Stimulated activated naive B cell treated with anti-CD40 and anti-IgM and Interleukin-4, amounts not matched to agents 10 μg/mL and 1 μg/mL and 100 μg/mL, for 72 hours (primary cell): ENCODE measurements around the gene CCR9.

Source experiments
- ATAC-seq, 2 donors: fragments of 150-1000 bp; cut with Tn5 transposase; replicated peaks; 2 replicates each; pipeline ENCODE4 v1.10.0; 2021; ENCODE audit warnings: moderate library complexity in 1 of 2
- DNase-seq: peaks from one replicate; pipeline ENCODE4 v3.0.0; 2021
- H3K27ac Mint-ChIP-seq: one replicate; pipeline ENCODE4 v1.8.0; 2022; ENCODE audit warnings: mild to moderate bottlenecking, mixed read lengths
- H3K27me3 Mint-ChIP-seq, 2 donors: one replicate each; pipeline ENCODE4 v1.8.0; 2022; ENCODE audit warnings: mixed read lengths in 2 of 2
- H3K36me3 Mint-ChIP-seq, 2 donors: one replicate each; pipeline ENCODE4 v1.8.0; 2022; ENCODE audit warnings: mixed read lengths in 2 of 2, mild to moderate bottlenecking in 1 of 2
- H3K4me1 Mint-ChIP-seq, 2 donors: one replicate each; pipeline ENCODE4 v1.8.0; 2022; ENCODE audit warnings: mixed read lengths in 2 of 2, mild to moderate bottlenecking in 1 of 2
- H3K4me3 Mint-ChIP-seq, 2 donors: one replicate each; pipeline ENCODE4 v1.8.0; 2022; ENCODE audit warnings: mild to moderate bottlenecking in 2 of 2, mixed read lengths in 2 of 2, moderate library complexity in 1 of 2
- H3K9me3 Mint-ChIP-seq, 2 donors: one replicate each; pipeline ENCODE4 v1.8.0; 2022; ENCODE audit warnings: mixed read lengths in 2 of 2, mild to moderate bottlenecking in 1 of 2

CCR9 gene

DNA sequence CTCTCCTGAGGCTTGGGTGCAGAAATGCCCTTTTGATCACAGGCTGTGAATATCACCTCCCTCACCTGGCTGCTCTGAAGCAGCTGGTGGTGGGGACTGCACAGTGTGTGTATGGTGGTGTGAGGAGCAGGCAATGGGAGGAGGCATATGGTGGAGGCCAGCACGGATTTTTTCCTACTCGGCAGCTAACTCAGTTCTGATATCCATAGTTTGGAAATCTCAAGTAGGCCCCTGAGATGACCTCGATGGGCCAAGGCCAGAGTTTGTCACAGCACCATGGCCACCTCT is 35.6 kb downstream of the CCR9 start:
- H3K4me1 Mint-ChIP-seq = peaks cover 2 to 5% of the 10 kb centered on the region in 2 donors
- H3K4me3 Mint-ChIP-seq = no peak overlapping the region
- peaks cover 44 to 62% of the 10 kb centered on the region in 2 donors for H3K36me3 Mint-ChIP-seq
- H3K27ac Mint-ChIP-seq = no peak overlapping the region
- no peak for DNase-seq
- H3K9me3 Mint-ChIP-seq = no peaks in the 10 kb centered on the region
- H3K27me3 Mint-ChIP-seq = no peaks in the 10 kb centered on the region
- ATAC-seq = no peak

DNA sequence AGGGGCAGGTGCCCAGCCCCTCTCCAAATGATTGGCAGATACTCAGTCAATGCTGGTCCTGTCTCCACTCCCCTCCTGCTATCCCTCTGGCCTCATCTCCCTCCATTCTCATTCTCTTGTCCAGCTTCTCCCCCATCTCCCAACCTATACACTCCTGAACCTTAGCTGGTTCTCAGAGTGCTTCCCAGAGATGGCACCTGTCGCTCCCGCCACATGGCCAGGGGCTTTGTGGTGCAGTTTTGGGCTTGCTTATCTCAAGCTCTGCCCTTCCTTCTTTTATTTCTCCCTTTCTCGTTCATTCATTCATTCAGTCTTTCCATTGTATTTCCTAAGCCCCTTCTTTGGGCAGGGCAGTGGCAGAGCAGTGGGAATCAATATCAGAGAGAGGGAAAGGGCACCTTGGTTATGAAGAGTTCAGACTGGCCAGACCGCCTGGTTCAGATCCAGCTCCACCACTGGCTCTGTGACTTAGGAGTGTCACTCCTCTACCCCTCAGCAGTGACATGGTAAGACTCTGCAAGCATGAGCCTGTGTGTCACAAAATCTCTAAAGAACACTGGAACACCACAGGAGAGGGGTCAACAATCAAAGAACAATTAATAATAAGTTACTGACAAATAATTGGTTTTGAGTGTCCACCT is 36.7 kb downstream of the CCR9 start:
- Mint-ChIP-seq H3K27me3 (no peaks in the 10 kb centered on the region), H3K9me3 (no peaks in the 10 kb centered on the region), H3K4me1 (peaks cover 2 to 5% of the 10 kb centered on the region in 2 donors), H3K27ac (peak overlapping the region; percentile 70), H3K36me3 (peaks cover 40 to 60% of the 10 kb centered on the region in 2 donors), H3K4me3 (no peak overlapping the region)
- DNase-seq = no peak
- ATAC-seq = no peak

DNA sequence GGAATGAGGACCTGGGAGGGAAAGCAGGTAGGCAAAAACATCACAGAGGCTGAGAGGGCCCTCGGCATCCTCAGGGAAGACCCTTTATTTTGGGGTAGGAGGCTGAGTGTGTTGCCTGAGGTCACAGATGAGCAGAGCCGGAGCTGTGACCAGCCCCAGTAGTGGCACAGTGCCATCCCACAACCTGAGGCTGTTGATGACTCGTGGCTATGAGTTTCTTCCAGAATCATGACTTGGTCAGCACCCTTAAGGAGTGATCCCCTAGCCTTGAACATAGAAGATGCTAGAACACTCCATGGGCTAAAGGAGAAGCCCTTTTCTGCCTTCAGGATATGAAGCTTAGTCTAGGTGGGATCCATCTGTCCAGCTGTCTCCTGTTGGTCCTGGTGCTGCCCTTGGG is 37.4 kb downstream of the CCR9 start:
- Mint-ChIP-seq H3K9me3 (no peaks in the 10 kb centered on the region), H3K4me1 (peaks cover under 1 to 2% of the 10 kb centered on the region in 2 donors), H3K4me3 (no peak overlapping the region), H3K27me3 (no peaks in the 10 kb centered on the region), H3K36me3 (peaks cover 40 to 61% of the 10 kb centered on the region in 2 donors), H3K27ac (no peak overlapping the region)
- ATAC-seq (no peak), DNase-seq (no peak)

DNA sequence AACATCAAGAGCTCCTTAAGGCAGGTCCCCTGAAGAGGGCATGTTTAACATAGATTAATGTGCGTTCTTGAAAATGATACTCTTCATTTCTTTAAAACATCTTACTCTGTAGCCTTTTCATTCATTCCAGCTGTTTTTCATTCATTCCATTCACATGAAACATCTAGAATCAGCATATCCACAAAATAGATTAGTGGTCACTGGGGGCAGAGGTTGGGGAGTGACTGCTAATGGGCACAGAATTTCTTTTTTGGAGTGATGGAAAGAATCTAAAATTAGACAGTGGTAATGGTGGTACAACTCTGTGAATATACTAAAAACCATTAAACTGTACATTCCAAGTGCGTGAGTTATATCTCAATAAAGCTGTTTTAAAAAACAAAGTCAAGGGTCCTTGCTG is 41.5 kb downstream of the CCR9 start:
- Mint-ChIP-seq H3K4me1 (peaks cover 0 to 2% of the 10 kb centered on the region in 2 donors), H3K27ac (no peak overlapping the region), H3K27me3 (no peaks in the 10 kb centered on the region), H3K4me3 (no peak overlapping the region), H3K36me3 (peaks cover 49 to 64% of the 10 kb centered on the region in 2 donors), H3K9me3 (no peaks in the 10 kb centered on the region)
- DNase-seq (no peak), ATAC-seq (no peak)

DNA sequence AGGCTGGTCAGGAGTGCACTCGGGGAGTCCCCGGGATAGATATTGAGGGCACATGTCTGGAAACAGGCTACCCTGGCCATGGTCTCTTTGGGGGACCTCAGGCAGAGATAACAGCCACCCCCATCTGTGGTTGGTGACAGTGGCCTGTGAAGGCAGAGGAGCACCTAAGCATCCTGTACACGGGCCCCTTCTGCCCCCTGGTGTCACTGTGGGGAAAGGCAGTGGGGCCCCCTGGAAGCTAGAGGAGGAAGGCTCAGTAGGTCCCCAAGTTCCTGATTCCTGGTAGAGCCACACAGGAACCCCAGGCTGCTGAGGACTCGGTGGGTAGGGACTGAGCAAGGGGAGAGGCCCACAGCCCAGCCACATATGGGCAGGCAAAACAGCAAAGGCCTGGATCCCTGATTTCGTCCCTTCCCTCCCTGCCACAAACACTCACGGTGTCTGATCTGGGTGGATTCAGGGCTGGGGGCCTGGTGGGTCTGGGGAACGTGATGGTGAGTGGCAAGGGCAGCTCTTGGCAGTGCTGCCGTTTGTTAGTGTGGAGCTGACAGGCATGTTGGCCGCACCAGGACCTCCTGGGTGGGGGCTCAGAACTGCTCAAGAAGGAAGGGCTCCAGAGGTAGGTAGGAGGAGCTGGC is 42.8 kb downstream of the CCR9 start:
- Mint-ChIP-seq H3K4me1 (peaks cover 0 to 5% of the 10 kb centered on the region in 2 donors), H3K27me3 (no peaks in the 10 kb centered on the region), H3K27ac (no peak overlapping the region), H3K9me3 (no peaks in the 10 kb centered on the region), H3K36me3 (peaks cover 42 to 67% of the 10 kb centered on the region in 2 donors), H3K4me3 (no peak overlapping the region)
- DNase-seq (peak; percentile 64), ATAC-seq (peak; percentile 96 to 97)

DNA sequence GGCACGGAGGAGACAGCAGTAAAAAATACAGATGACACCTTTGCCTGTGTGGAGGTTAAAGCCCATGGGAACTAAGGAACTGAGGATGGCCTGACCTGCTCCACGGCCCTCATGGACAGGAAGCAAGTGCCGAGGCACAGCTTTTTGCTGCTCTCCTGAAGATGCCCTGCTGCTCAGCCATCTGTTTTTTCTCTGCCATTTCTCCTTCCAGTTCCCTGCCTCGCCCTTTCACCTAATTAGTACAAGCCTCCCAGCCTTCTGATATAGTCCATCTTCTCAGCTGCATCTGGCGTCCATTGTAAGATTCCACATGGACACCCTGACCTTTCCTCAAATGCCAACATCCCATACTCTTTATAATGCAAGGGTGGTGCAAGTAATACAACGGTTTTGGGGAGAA is 45.2 kb downstream of the CCR9 start:
- H3K9me3 Mint-ChIP-seq = no peaks in the 10 kb centered on the region
- ATAC-seq (no peak), DNase-seq (no peak)
- peaks cover 0 to 5% of the 10 kb centered on the region in 2 donors for H3K4me1 Mint-ChIP-seq
- no peak overlapping the region for H3K27ac Mint-ChIP-seq
- peaks cover 39 to 66% of the 10 kb centered on the region in 2 donors for H3K36me3 Mint-ChIP-seq
- no peaks in the 10 kb centered on the region for H3K27me3 Mint-ChIP-seq
- H3K4me3 Mint-ChIP-seq = no peak overlapping the region

DNA sequence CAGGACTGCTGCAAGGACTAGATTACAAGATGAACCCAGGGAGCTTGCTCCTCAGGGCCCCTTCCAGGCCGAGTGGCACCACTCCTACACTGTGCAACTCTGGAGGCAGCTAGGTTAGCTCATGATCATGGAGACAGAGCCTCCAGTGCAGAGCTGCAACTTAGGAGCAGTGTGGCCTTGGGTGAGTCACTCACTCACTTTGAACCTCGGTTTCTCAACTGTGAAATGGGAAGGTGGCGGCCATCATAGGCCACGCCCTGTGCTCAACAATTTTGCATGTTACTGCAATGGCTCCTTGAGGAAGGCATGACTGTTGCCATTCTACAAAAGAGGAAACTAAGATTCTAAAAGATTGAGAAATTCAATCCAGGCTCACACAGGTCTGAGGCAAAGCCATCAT is 45.8 kb downstream of the CCR9 start:
- Mint-ChIP-seq H3K4me1 (peaks cover 0 to 5% of the 10 kb centered on the region in 2 donors), H3K27ac (no peak overlapping the region), H3K4me3 (no peak overlapping the region), H3K9me3 (no peaks in the 10 kb centered on the region), H3K27me3 (no peaks in the 10 kb centered on the region), H3K36me3 (peaks cover 41 to 65% of the 10 kb centered on the region in 2 donors)
- DNase-seq (no peak), ATAC-seq (no peak)

DNA sequence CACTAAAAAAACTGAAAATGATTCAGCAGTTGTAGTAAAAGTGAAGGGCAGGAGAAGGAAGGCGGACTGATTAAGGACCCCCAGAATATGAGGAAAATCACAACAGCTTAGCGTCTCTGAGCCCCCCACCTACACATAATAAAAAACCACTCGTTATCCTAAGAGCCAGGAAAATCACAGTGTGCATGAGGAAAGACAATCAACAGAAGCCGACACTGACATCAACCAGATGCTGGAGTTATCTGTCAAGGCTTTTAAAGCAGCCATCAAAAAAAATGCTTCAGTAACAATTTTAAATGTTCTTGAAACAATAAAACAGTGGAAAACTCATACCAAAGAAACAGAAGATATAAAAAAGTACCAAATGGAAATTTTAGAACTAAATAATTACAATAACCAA is 47.2 kb downstream of the CCR9 start:
- peaks cover 48 to 71% of the 10 kb centered on the region in 2 donors for H3K36me3 Mint-ChIP-seq
- H3K27me3 Mint-ChIP-seq = no peaks in the 10 kb centered on the region
- no peak overlapping the region for H3K4me3 Mint-ChIP-seq
- ATAC-seq (no peak), DNase-seq (no peak)
- H3K9me3 Mint-ChIP-seq = no peaks in the 10 kb centered on the region
- no peak overlapping the region for H3K27ac Mint-ChIP-seq
- H3K4me1 Mint-ChIP-seq = peaks cover 0 to 5% of the 10 kb centered on the region in 2 donors

DNA sequence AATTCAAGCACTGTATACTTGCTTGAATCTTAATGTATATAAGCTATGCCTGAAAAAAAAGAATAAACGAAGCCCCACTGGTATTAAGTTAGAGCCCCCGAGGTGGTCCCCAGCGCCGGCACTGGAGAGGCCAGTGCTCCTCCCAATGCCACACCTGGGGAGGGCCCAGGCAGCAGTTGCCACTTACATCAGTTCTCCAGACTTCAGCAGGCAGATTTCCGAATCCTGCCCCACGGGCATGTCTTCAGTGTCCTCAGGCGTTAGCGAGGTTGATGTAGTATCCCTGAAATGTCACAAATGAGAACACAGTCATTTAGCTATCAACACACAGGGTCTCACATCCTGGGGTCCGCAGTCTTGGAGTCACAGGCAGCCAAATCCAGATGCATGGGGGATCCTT is 49.9 kb downstream of the CCR9 start:
- no peaks in the 10 kb centered on the region for H3K9me3 Mint-ChIP-seq
- no peak overlapping the region for H3K27ac Mint-ChIP-seq
- no peaks in the 10 kb centered on the region for H3K27me3 Mint-ChIP-seq
- H3K4me3 Mint-ChIP-seq = no peak overlapping the region
- peaks cover 9 to 12% of the 10 kb centered on the region in 2 donors for H3K4me1 Mint-ChIP-seq
- no peak for DNase-seq
- peaks cover 29 to 54% of the 10 kb centered on the region in 2 donors for H3K36me3 Mint-ChIP-seq
- ATAC-seq = no peak

DNA sequence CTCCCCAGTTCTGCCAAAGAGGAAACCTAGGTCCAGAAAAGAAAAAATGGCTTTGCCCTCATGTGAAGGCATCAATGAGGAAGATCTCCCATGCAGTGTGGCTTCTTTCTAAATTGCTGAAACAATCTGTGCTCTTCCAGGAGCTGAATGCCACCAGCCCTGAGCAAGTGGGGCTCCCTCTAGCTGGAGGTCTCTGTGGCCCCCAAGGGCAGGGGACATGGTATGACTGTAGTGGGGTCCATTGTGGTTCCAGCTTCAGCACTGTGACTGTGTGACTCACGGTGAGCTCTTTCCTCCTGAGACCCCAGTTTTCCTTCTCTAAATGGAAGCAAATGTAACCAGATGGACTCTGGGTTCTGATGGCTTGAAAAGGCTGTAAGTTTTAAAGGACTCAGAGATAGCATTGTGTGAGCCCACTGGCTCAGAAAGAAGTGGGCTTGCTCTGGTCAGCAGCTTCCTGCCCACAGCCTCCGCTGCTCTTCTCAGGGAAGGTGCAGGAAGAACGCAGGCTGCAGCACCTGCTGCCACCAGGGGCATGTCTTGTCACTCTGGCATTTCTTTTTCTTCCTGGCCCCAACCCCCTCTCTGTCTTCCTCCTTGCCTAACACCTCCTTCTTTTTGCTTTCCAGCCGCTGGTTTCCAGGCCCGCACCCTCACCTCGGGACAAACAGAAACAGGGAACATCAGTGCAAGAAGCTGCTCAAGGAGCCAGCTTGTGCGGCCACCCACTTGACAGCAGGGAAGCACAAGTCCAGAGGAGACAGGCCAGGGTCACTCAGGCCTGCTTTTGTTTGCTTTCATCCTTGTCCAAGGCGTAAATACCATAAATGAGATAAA is 51.1 kb downstream of the CCR9 start:
- no peaks in the 10 kb centered on the region for H3K27me3 Mint-ChIP-seq
- H3K36me3 Mint-ChIP-seq = peaks cover 27 to 47% of the 10 kb centered on the region in 2 donors
- ATAC-seq = no peak
- H3K4me3 Mint-ChIP-seq = no peak overlapping the region
- H3K4me1 Mint-ChIP-seq = peaks cover 9 to 12% of the 10 kb centered on the region in 2 donors
- DNase-seq = no peak
- H3K27ac Mint-ChIP-seq = no peak overlapping the region
- no peaks in the 10 kb centered on the region for H3K9me3 Mint-ChIP-seq

DNA sequence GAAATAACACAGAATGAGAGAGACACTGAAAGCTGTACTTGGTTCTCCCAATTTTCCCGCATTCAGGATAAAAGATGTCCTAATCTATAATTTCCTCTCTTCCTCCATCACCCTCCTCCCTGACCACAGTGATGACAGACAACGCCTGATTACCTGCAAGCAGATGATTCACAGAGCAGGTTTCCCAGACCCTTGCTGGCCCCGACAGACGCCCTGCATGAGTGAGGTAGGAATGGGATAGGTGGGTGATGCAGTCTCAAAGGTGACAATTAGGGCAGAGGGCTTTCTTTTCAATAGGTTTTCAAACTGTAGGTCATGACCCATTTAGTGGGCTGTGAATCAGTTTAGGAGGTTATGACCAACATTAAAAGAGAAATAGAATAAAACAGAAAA is 51.7 kb downstream of the CCR9 start:
- peaks cover 12% of the 10 kb centered on the region in 2 donors for H3K4me1 Mint-ChIP-seq
- no peaks in the 10 kb centered on the region for H3K9me3 Mint-ChIP-seq
- no peaks in the 10 kb centered on the region for H3K27me3 Mint-ChIP-seq
- H3K27ac Mint-ChIP-seq = no peak overlapping the region
- DNase-seq = no peak
- no peak for ATAC-seq
- no peak overlapping the region for H3K4me3 Mint-ChIP-seq
- peaks cover 29 to 50% of the 10 kb centered on the region in 2 donors for H3K36me3 Mint-ChIP-seq

DNA sequence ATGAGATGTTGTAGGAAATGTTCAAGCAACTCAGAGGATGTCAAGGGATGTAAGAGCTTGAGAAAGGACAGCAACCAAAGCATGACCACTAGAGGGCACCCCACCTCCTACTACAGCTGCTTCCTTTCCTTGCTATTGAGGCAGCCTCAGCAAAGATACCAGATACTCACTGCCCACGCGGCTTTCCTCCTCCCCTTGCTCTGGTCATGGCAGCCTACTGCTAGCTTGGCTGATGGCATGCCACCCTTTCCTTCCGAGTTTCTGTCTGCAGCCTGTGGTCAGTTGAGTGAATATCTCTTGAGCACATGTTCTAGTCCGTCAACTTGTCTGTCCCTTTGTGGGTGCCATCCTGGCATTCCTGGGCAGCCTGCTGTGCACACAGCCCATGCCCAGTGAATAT is 52.5 kb downstream of the CCR9 start:
- Mint-ChIP-seq H3K27ac (peak overlapping the region; percentile 28), H3K9me3 (no peaks in the 10 kb centered on the region), H3K4me3 (no peak overlapping the region), H3K27me3 (no peaks in the 10 kb centered on the region), H3K36me3 (peaks cover 24 to 42% of the 10 kb centered on the region in 2 donors), H3K4me1 (peaks cover 11 to 12% of the 10 kb centered on the region in 2 donors)
- ATAC-seq (peak; percentile 95), DNase-seq (peak; percentile 66)

DNA sequence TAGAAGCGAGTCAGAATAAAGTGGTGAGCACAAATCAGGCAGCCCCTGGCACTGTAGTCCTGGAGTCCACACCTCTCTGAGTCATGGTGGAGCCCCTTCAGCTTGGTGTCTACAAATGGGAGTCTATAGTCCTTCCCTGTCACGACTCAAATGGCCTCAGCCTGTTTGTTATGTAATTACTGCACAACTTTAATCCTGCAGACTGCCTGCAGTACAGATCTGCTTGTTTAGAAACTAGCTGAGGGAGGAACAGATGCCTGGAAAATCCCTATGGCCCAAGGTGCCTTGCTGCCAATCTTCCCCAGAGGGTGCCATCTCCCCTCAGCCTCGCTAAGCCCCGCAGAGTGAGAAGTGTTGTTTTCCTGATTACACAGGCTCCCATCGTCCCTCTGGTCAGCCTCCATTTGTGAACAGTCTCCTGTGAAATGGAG is 53.0 kb downstream of the CCR9 start:
- DNase-seq (no peak), ATAC-seq (peak; percentile 41 to 61)
- H3K27me3 Mint-ChIP-seq = no peaks in the 10 kb centered on the region
- peak overlapping the region; percentile 28 for H3K27ac Mint-ChIP-seq
- peaks cover 24 to 38% of the 10 kb centered on the region in 2 donors for H3K36me3 Mint-ChIP-seq
- H3K4me1 Mint-ChIP-seq = peaks cover 8 to 12% of the 10 kb centered on the region in 2 donors
- no peaks in the 10 kb centered on the region for H3K9me3 Mint-ChIP-seq
- H3K4me3 Mint-ChIP-seq = no peak overlapping the region

DNA sequence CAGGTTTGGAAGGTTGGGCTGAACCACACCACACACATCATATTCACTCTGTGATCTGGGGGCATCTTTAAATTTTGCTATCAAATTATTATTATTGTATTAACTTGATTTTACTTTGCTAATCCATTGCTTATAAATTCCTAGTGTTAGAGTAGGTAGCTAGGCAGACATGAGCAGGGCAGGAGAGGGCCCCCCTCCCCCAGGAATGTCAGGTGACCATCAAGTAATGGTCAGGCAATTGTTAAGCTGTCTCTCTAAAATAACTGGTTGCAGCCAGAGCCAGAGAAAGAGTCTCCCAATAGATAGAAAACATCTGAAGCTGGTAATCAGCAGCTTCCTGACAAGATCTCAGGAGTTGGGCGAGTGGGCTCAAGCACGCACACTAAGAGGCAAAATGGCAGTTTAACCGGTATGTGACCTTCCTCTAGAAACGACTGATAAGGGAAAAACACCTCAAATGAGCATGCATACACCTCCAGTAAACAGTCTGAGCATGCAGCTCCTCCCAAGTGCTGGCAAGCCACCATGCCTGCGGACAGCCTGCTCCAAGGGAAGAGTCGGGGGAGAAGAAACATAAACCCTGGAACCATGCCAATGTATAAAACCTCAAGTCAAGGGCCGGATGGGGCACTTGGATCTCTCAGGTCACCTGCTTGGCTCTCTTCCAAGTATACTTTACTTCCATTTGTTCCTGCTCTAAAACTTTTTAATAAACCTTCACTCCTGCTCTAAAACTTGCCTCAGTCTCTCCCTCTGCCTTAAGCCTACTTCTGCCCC is 53.8 kb downstream of the CCR9 start:
- Mint-ChIP-seq H3K27ac (no peak overlapping the region), H3K4me1 (peaks cover 8 to 12% of the 10 kb centered on the region in 2 donors), H3K27me3 (no peaks in the 10 kb centered on the region), H3K4me3 (no peak overlapping the region), H3K9me3 (no peaks in the 10 kb centered on the region), H3K36me3 (peaks cover 21 to 36% of the 10 kb centered on the region in 2 donors)
- DNase-seq (no peak), ATAC-seq (no peak)
